ENCODE data around the gene YARS1.

Gene YARS1

GRCh38 chr1:32817159-32817814, at the start of gene YARS1, which contains the start of gene S100PBP:
Gene YARS1 (minus strand): TSS chr1:32817358. CDS start chr1:32817244, 114 bp downstream.
Gene S100PBP (plus strand): TSS chr1:32817653. CDS start chr1:32826100, 8,447 bp downstream.
- DNase-seq, result peak; percentile 98 to 99
- TF ChIP-seq POLR2A (IDR thresholded peaks at IDR 0.05; ENCODE audit: low read length), result peak; percentile 94
- no peak for TF ChIP-seq GATA1 (IDR thresholded peaks at IDR 0.05; ENCODE audit: low read depth, low read length)

GRCh38 chr1:32865639-32866405, 48.7 kb upstream of the YARS1 start:
- no peak for DNase-seq
- TF ChIP-seq POLR2A (IDR thresholded peaks at IDR 0.05; ENCODE audit: low read length), result no peak
- no peak for TF ChIP-seq GATA1 (IDR thresholded peaks at IDR 0.05; ENCODE audit: low read depth, low read length)

- no peak for TF ChIP-seq GATA1 (IDR thresholded peaks at IDR 0.05; ENCODE audit: low read depth, low read length)
- TF ChIP-seq POLR2A (IDR thresholded peaks at IDR 0.05; ENCODE audit: low read length), result no peak
- no peak for DNase-seq
Measured at GRCh38 chr1:32864375-32865019, 47.3 kb upstream of the YARS1 start.

- no peak for DNase-seq
- TF ChIP-seq GATA1 (IDR thresholded peaks at IDR 0.05; ENCODE audit: low read depth, low read length), result no peak
- TF ChIP-seq POLR2A (IDR thresholded peaks at IDR 0.05; ENCODE audit: low read length), result no peak
Measured at GRCh38 chr1:32863881-32864245, 46.7 kb upstream of the YARS1 start.

- TF ChIP-seq POLR2A (IDR thresholded peaks at IDR 0.05; ENCODE audit: low read length), result no peak
- TF ChIP-seq GATA1 (IDR thresholded peaks at IDR 0.05; ENCODE audit: low read depth, low read length), result no peak
- DNase-seq, result no peak
Measured at GRCh38 chr1:32863218-32863880, 46.2 kb upstream of the YARS1 start.

- no peak for TF ChIP-seq GATA1 (IDR thresholded peaks at IDR 0.05; ENCODE audit: low read depth, low read length)
- no peak for TF ChIP-seq POLR2A (IDR thresholded peaks at IDR 0.05; ENCODE audit: low read length)
- no peak for DNase-seq
Measured at GRCh38 chr1:32861904-32862695, 44.9 kb upstream of the YARS1 start.

GRCh38 chr1:32860566-32860965, 43.4 kb upstream of the YARS1 start:
- TF ChIP-seq GATA1 (IDR thresholded peaks at IDR 0.05; ENCODE audit: low read depth, low read length) (no peak), POLR2A (IDR thresholded peaks at IDR 0.05; ENCODE audit: low read length) (no peak)

GRCh38 chr1:32859915-32860314, 42.8 kb upstream of the YARS1 start:
- TF ChIP-seq GATA1 (IDR thresholded peaks at IDR 0.05; ENCODE audit: low read depth, low read length) (no peak), POLR2A (IDR thresholded peaks at IDR 0.05; ENCODE audit: low read length) (no peak)

More at GRCh38 chr1:32860566-32860965, 43.4 kb upstream of the YARS1 start:
- DNase-seq, result no peak

GRCh38 chr1:32858791-32859190, 41.6 kb upstream of the YARS1 start:
- TF ChIP-seq GATA1 (IDR thresholded peaks at IDR 0.05; ENCODE audit: low read depth, low read length) (no peak), POLR2A (IDR thresholded peaks at IDR 0.05; ENCODE audit: low read length) (no peak)
- no peak for DNase-seq

More at GRCh38 chr1:32859915-32860314, 42.8 kb upstream of the YARS1 start:
- no peak for DNase-seq

- TF ChIP-seq GATA1 (IDR thresholded peaks at IDR 0.05; ENCODE audit: low read depth, low read length) (no peak), POLR2A (IDR thresholded peaks at IDR 0.05; ENCODE audit: low read length) (no peak)
- DNase-seq, result no peak
Measured at GRCh38 chr1:32858136-32858535, 41.0 kb upstream of the YARS1 start.

GRCh38 chr1:32855861-32856617, 38.9 kb upstream of the YARS1 start:
- no peak for DNase-seq
- TF ChIP-seq GATA1 (IDR thresholded peaks at IDR 0.05; ENCODE audit: low read depth, low read length), result no peak
- TF ChIP-seq POLR2A (IDR thresholded peaks at IDR 0.05; ENCODE audit: low read length), result no peak

- DNase-seq, result no peak
- TF ChIP-seq GATA1 (IDR thresholded peaks at IDR 0.05; ENCODE audit: low read depth, low read length), result no peak
- TF ChIP-seq POLR2A (IDR thresholded peaks at IDR 0.05; ENCODE audit: low read length), result no peak
Measured at GRCh38 chr1:32848354-32849063, 31.4 kb upstream of the YARS1 start.
